ENCODE measurements around the gene AACS.

DNA sequence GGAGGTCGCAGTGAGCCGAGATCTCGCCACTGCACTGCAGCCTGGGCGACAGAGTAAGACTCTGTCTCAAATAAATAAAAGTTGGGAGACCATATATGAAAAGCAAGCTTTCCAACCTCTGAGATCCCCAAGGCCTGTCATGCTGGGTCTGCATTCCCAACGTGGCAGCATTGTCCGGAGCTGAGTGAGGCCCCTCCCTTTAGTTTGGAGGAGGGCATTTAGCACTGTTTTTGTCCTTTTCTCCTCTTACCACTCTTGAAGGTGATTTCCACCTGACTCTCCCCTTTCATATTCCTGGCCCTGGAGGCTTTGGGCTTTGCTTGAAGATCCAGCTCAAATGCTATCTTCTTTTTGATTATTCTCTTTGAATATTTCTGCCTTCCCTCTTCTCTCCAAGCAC, 3.2 kb downstream of the AACS start:
- TF ChIP-seq ZNF384 (IDR thresholded peaks at IDR 0.05) (no peak), FOXM1 (IDR thresholded peaks at IDR 0.05; ENCODE audit: borderline replicate concordance) (no peak), SUZ12 (IDR thresholded peaks at IDR 0.05) (no peak), FOXK2 (IDR thresholded peaks at IDR 0.05) (no peak)
- TF ChIP-seq, protein P1, sequence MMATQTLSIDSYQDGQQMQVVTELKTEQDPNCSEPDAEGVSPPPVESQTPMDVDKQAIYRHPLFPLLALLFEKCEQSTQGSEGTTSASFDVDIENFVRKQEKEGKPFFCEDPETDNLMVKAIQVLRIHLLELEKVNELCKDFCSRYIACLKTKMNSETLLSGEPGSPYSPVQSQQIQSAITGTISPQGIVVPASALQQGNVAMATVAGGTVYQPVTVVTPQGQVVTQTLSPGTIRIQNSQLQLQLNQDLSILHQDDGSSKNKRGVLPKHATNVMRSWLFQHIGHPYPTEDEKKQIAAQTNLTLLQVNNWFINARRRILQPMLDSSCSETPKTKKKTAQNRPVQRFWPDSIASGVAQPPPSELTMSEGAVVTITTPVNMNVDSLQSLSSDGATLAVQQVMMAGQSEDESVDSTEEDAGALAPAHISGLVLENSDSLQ (IDR thresholded peaks at IDR 0.05), result no peak
